Ureter (tissue), 1 donor: ENCODE results near the gene KLHL6. TPM values are rescaled to one million over a fixed set of nuclear protein-coding genes. Genes with fewer than 3 reads are reported as not detected.
A peak's percentile ranks its signal among the peaks of the same experiment; 100 is the strongest.
"Not testable (repeated sequence)": the region's sequence is repeated elsewhere in the genome, so short reads cannot be mapped to it uniquely, and the experiment has no call there.

ENCODE experiments used
- DNase-seq: peaks from one replicate; pipeline ENCODE4 v3.0.0-alpha.2; 2020; ENCODE audit warnings: low spot score
- total RNA-seq: library from RNA; stranded (reverse); gene quantifications from one replicate; pipeline ENCODE4 v1.2.4, GENCODE V29; 2023
- donor health status: DM: yes; HTN: yes; CAD: no.

The KLHL6 gene
- total RNA-seq, 1 donor from 2014 or later: 6.4 TPM

DNA sequence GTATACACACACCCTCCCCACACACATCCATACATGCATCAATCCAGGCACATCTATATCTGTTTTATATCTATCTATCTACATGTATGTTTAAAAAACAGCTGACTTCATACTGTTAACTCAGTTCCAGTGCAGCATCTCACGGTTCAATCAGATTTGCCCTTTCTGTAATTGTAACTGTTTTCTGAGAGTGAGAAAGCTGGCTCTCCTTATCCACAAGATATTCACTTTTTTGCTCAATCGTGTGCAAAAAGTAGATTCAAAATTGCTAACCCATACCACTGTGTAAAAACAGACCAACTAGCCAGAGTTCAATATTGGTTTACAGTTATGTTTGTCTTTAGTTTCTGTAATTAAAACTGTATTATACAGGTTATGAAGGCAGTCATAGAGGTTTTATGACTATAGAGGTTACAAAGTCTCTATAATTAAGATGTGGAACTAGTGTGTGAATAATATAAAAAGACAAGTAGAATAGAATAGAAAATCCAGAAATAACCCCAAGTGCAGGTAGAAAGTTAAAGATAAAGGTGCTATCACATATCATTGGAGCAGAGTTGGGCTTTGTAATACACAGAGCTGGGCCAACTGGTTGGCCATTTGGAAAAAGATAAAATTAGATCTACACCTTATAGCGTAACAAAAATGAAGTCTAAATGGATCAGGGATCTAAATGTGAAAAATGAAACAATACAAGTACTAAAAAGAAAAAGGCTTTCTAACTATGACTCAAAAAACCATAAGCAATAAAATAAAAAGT lies 107.0 kb downstream of the KLHL6 start:
- DNase-seq: no peak

DNA sequence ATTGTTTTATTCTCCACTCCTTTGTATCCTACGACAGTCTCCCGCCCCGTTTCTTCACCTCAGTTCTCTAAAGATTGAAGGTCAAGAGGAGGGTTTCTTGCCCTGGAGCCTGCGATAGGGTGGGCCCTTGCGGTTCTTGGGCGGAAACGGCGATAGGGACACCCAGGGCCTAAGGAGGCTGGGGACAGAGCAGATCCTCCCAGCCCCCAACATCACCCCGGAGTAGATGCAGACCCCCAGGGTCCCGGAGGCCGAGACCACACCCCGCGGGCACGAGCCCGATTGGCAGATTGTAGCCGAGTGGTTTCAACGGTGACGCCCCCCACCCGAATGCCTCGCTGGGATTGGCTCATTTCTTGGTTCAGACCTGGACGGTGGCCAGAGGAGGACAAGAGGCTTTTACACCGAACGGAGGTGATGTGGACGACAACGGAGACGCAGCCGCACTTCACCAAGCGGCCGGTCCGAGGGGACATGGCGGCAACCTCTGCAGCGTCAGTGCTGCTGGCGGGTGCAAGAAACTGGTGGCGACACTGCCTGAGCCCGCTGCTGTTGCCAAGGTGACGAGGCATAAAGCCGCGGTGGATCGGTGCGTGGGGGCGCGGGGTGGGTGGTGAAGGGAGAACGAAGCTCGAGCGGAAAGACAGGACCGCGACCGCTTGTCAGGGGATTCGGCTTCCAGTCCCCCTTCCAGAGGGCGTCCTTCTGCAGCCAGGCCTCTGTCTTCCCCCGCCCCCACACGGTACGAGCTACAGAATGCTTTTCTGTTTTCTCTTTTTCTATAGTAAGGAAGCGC lies 108.1 kb downstream of the KLHL6 start:
- DNase-seq: peak; percentile 90

DNA sequence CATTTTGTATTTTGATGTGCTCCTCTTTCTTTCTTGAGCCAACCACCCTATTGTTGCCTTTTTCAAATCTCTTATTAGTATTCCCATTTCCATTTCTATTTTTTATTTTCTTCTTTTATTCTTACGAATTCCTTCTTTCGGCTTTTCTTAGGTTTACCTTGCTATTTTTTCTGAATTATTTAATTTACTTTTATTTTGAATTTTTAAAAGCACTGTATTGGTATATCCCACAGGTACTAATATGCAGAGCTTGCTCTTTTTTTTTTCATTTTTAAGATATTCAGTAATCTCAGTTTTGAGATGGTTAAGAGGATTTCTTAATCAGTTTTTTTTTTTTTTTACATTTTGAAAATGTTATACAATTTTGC lies 108.7 kb downstream of the KLHL6 start:
- no peak for DNase-seq

DNA sequence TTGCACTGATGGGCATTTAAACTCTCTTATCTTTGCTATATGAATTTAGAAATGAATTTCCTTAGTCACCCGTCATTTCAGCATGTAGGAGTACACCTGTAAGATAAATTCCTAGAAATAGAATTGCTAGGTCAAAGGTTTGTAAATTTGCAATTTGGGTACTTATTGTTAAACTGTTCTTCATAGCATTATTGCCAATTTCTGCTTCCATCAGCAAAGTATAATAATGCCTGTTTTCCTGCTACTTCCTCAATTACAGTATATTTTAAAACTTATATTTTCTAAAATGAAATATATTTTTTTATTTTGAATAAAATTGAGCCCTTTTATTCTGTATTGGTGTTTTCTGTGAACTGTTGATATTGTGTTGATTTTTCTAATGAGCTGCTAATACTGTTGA lies 110.8 kb downstream of the KLHL6 start:
- DNase-seq: no peak

DNA sequence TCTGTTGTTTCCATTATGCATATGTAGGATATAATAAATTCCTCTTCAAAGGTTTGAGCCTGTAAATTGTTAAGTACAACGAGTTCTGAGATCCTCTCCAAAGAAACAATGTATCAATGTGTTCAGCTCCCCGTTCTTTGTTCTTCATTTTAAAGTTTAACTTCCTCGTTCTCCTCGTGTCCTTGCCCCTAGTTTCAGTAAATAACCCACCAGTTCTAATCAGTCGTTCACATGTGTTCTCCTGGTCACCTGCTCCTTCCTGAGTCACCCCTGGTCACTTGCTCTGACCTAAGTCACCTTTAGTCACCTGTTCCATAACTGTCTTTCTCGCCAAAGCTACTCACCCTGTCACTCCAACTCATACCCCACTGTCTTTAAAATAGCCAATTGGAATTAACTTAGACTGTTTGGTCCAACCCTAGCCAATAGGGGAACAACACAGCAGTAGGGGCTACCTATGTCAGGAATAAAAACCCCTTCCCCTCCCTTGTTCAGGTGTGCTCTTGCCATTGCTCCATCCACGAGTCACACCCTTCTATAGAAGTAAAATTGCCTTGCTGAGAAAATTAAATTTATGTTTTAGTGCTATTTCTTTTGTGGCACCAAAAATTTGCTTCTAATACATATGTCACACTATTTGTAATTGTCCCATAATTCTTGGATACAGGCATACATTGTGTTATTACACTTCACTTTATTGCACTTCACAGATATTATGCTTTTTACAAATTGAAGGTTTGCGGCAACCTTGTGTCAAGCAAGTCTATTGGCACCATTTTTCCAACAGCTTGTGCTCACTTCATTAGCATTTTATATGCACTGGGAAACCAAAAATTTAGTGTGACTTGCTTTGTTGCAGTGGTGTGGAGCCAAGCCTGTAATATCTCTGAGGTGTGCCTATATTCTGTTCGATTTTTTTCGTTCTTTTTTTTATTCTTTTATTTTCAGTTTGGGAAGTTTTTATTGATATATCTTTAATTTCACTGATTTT lies 111.8 kb downstream of the KLHL6 start:
- no peak for DNase-seq

DNA sequence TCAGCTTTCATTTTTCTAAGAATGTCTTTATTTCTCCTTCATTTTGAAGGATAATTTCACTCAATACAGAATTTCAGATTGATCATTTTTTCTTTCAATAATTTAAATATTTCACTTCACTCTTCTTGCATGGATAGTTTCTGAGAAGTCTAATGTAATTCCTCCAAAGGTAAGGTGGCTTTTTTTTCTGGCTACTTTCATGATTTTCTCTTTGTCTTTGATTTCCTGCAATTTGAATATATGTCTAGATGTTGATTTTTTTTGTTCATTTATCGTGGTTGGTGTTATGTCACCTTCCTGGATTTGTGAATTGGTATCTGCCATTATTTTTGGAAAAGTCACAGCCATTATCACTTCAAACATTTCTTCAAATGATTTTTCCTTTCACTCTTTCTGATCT lies 112.5 kb downstream of the KLHL6 start:
- DNase-seq: no peak

DNA sequence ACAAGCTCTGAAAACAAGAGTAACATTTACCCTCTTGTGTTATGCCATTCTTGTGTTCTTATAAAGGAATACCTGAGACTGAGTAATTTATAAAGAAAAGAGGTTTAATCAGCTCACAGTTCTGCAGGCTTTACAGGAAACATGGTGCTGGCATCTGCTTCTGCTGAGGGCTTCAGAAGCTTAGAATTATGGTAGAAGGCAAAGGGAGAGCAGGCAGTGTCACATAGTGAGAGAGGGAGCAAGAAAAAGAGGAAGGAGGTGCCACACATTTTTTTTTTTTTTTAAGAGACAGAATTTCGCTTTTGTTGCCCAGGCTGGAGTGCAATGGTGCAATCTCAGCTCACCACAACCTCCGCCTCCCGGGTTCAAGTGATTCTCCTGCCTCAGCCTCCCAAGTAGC lies 115.0 kb downstream of the KLHL6 start:
- DNase-seq: not testable (repeated sequence)

DNA sequence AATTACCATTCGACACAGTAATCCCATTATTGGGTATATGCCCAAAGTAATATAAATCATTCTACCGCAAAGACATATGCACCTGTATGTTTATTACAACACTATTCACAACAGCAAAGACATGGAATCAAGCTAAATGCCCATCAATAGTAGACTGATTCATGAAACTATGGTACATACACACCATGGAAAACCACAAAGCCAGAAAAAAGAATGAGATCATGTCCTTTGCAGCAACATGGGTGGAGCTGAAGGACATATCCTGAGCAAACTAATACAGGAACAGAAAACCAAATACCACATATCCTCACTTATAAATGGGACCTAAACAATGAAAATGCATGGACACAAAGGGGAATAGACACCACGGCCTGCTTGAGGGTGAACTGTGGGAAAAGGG lies 116.0 kb downstream of the KLHL6 start:
- no peak for DNase-seq

DNA sequence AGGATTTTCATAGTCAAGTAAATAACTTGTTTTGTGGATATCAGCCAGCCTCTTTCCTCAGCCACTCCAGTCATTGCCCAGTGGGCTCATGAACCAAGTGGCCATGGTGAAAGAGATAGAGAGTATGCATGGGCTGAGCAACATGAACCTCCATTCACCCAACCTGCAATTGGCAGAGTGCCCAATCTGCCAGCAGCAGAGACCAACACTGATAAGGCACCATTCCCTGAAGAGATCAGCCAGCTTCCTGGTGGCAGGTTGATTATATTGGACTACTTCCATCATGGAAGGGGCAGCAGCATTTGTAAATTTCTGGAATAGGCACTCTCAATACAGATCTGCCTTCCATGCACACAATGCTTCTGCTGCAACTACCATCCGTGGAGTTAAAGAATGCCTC lies 116.8 kb downstream of the KLHL6 start:
- DNase-seq: no peak

DNA sequence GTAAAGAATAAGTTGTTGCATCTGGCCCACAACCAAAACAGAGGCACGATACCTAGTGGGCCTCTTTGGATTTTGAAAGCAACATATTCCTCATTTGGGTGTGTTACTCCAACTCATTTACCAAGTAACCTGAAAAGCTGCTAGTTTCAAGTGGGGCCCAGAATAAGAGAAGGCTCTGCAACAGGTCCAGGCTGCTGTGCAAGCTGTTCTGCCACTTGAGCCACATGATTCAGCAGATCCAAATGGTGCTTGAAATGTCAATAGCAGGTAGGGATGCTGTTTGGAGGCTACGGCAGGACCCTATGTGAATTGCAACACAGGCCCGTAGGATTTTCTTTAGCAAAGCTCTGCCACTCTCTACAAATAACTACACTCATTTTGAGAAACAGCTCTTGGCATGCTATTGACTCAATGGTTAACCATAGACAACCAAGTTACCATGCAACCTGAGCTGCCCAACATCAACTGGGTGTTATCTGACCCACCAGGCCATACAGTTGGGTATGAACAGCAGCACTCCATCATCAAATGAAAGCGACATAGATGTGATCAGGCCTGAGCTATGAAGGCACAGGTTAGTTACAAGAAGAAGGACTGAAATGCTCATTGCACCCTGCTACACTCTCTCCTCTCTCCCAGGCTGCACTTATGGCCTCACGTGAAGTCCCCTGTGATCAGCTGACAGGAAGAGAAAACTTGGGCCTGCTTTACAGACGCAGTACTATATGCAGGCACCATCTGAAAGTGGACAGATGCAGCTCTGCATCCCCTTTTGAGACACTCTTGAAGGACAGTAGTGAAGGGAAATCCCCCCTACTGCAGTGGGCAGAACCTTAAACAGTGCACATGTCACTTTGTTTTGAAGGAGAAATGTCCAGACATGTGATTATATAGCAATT lies 117.6 kb downstream of the KLHL6 start:
- DNase-seq: no peak

Other genes starting within 250 kb of the KLHL6 start
- 3.0 TPM for gene MCF2L2, start 127.1 kb downstream of the KLHL6 start, total RNA-seq
- 69.2 TPM for gene KLHL24, start 79.9 kb upstream of the KLHL6 start, total RNA-seq
- gene YEATS2, start 142.1 kb upstream of the KLHL6 start, total RNA-seq: 37.7 TPM